ENCODE results near the gene LYZL1. TPM values are rescaled to one million over a fixed set of nuclear protein-coding genes. Genes with fewer than 3 reads are reported as not detected.

LYZL1 gene
- total RNA-seq, 5 donors from 2014 or later (not counting 1 experiment from before 2014, with no cell fraction given) = not detected

- DNase-seq = no peak
- Mint-ChIP-seq H3K27me3 (peaks cover 6 to 10% of the 10 kb centered on the region in 2 donors), H3K27ac (no peak overlapping the region), H3K4me1 (no peaks in the 10 kb centered on the region), H3K9me3 (no peaks in the 10 kb centered on the region), H3K36me3 (no peaks in the 10 kb centered on the region), H3K4me3 (no peak overlapping the region)
- Histone ChIP-seq H3K27ac (ENCODE audit: low read length) (no peak overlapping the region), H3K27me3 (replicated peaks in 1 of 2; ENCODE audit: control insufficient read depth in 2 of 2, extremely low read depth in 1 of 2, insufficient read depth in 2 of 2, low read length in 1 of 2) (peaks cover 2 to 3% of the 10 kb centered on the region in 2 experiments), H3K4me3 (ENCODE audit: control insufficient read depth in 1 of 2, extremely low read depth in 1 of 2, low read length in 1 of 2) (no peak overlapping the region), H3K9me3 (no peaks in the 10 kb centered on the region), H3K36me3 (ENCODE audit: control insufficient read depth in 2 of 2, extremely low read depth in 1 of 2, insufficient read depth in 1 of 2, low read length in 1 of 2) (no peaks in the 10 kb centered on the region), H3K4me1 (ENCODE audit: control insufficient read depth in 1 of 2, extremely low read depth in 1 of 2, insufficient read depth in 2 of 2, low read length in 2 of 2) (no peaks in the 10 kb centered on the region)
- ATAC-seq (replicated peaks in 1 of 4) = no peak
- ChIA-PET POLR2A (no interaction called here), CTCF (interaction anchor here in 1 of 2 donors (0.5 kb wide), 1 partner anchor 69 kb away, joined by 3 read pairs; no protein-coding TSS in a partner anchor)
- 74% methylated on average over 5 of the region's 7 CpGs for WGBS (ENCODE audit: insufficient coverage)
These were observed 43.9 kb upstream of the LYZL1 start for GRCh38 chr10:29244978-29245377.

DNA sequence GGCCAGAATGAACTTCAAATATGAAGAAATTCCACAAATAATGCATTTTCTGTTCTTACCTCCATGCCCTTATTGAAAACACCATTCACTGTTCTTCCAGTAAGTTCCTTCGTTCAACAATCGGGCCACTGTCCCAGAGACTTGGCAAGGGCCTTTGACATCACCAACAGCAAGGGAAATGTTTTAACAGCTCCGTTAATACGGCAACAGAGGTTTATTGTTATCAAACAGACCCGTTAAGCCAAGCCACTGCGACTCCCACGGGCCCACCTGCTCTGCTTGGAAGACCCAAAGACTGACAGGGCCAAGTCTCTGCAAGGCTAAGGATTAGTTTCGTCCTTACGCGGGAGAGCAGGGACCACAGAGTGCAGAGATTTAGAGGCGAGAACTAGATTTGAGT is 43.4 kb upstream of the LYZL1 start:
- DNase-seq (no peak), ATAC-seq (replicated peaks in 1 of 4) (no peak)
- Mint-ChIP-seq H3K27me3 (peaks cover 6 to 10% of the 10 kb centered on the region in 2 donors), H3K4me1 (no peaks in the 10 kb centered on the region), H3K27ac (no peak overlapping the region), H3K9me3 (no peaks in the 10 kb centered on the region), H3K36me3 (no peaks in the 10 kb centered on the region), H3K4me3 (no peak overlapping the region)
- peaks cover 2 to 4% of the 10 kb centered on the region in 2 experiments for H3K27me3 ChIP-seq (replicated peaks in 1 of 2; ENCODE audit: control insufficient read depth in 2 of 2, extremely low read depth in 1 of 2, insufficient read depth in 2 of 2, low read length in 1 of 2)
- ChIA-PET CTCF (interaction anchor here in 1 of 2 donors (0.5 kb wide), 1 partner anchor 69 kb away, joined by 3 read pairs; no protein-coding TSS in a partner anchor), POLR2A (no interaction called here)
- no peak overlapping the region for H3K27ac ChIP-seq (ENCODE audit: low read length)
- WGBS (ENCODE audit: insufficient coverage) = 90% methylated on average over 11 of the region's 11 CpGs
- H3K4me1 ChIP-seq (ENCODE audit: control insufficient read depth in 1 of 2, extremely low read depth in 1 of 2, insufficient read depth in 2 of 2, low read length in 2 of 2) = no peaks in the 10 kb centered on the region
- H3K36me3 ChIP-seq (ENCODE audit: control insufficient read depth in 2 of 2, extremely low read depth in 1 of 2, insufficient read depth in 1 of 2, low read length in 1 of 2) = no peaks in the 10 kb centered on the region
- H3K9me3 ChIP-seq = no peaks in the 10 kb centered on the region
- H3K4me3 ChIP-seq (ENCODE audit: control insufficient read depth in 1 of 2, extremely low read depth in 1 of 2, low read length in 1 of 2) = no peak overlapping the region

- H3K4me1 Mint-ChIP-seq = no peaks in the 10 kb centered on the region
- no peak for DNase-seq
- ChIA-PET CTCF (no interaction called here), POLR2A (no interaction called here)
- H3K4me3 ChIP-seq (ENCODE audit: control insufficient read depth in 1 of 2, extremely low read depth in 1 of 2, low read length in 1 of 2) = no peak overlapping the region
- H3K27ac Mint-ChIP-seq = no peak overlapping the region
- no peaks in the 10 kb centered on the region for H3K36me3 Mint-ChIP-seq
- H3K9me3 Mint-ChIP-seq = no peaks in the 10 kb centered on the region
- no CpG with 5 or more reads among the region's 1 CpG for WGBS (ENCODE audit: insufficient coverage)
- H3K27ac ChIP-seq (ENCODE audit: low read length) = no peak overlapping the region
- H3K9me3 ChIP-seq = no peaks in the 10 kb centered on the region
- H3K27me3 ChIP-seq (replicated peaks in 1 of 2; ENCODE audit: control insufficient read depth in 2 of 2, extremely low read depth in 1 of 2, insufficient read depth in 2 of 2, low read length in 1 of 2) = peaks cover 2 to 5% of the 10 kb centered on the region in 2 experiments
- no peak overlapping the region for H3K4me3 Mint-ChIP-seq
- peaks cover 3 to 10% of the 10 kb centered on the region in 2 donors for H3K27me3 Mint-ChIP-seq
- H3K36me3 ChIP-seq (ENCODE audit: control insufficient read depth in 2 of 2, extremely low read depth in 1 of 2, insufficient read depth in 1 of 2, low read length in 1 of 2) = no peaks in the 10 kb centered on the region
- no peak for ATAC-seq (replicated peaks in 1 of 4)
- H3K4me1 ChIP-seq (ENCODE audit: control insufficient read depth in 1 of 2, extremely low read depth in 1 of 2, insufficient read depth in 2 of 2, low read length in 2 of 2) = no peaks in the 10 kb centered on the region
These were observed 42.4 kb upstream of the LYZL1 start for GRCh38 chr10:29246449-29246848.

DNA sequence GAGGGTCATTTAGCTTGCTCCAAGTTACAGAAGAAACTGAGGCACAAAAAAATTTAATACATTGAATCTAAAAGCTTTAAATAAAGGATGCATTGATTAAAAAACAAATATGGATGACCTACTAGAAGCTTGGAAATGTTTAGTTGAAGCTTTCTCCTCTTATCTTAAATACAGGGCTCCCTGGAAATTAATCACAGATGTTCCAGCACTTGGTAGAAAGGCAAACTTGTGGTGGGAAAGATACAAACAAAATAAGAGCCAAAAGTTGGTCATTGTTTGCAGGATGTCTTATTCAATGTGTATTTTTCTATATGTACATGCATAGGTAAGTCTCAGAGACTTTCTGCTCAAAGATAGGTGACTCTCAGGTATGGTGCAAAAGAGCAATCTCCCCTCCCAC is 40.7 kb upstream of the LYZL1 start:
- H3K36me3 ChIP-seq (ENCODE audit: control insufficient read depth in 2 of 2, extremely low read depth in 1 of 2, insufficient read depth in 1 of 2, low read length in 1 of 2) = no peaks in the 10 kb centered on the region
- ChIA-PET CTCF (no interaction called here), POLR2A (no interaction called here)
- H3K9me3 Mint-ChIP-seq = no peaks in the 10 kb centered on the region
- ATAC-seq (replicated peaks in 1 of 4) = no peak
- H3K4me3 ChIP-seq (ENCODE audit: control insufficient read depth in 1 of 2, extremely low read depth in 1 of 2, low read length in 1 of 2) = no peak overlapping the region
- no peaks in the 10 kb centered on the region for H3K36me3 Mint-ChIP-seq
- no peak overlapping the region for H3K4me3 Mint-ChIP-seq
- no peak for DNase-seq
- H3K4me1 Mint-ChIP-seq = no peaks in the 10 kb centered on the region
- H3K9me3 ChIP-seq = no peaks in the 10 kb centered on the region
- H3K27me3 Mint-ChIP-seq = peaks cover 13 to 22% of the 10 kb centered on the region in 2 donors
- no peak overlapping the region for H3K27ac Mint-ChIP-seq
- peaks cover 5% of the 10 kb centered on the region in 2 experiments for H3K27me3 ChIP-seq (replicated peaks in 1 of 2; ENCODE audit: control insufficient read depth in 2 of 2, extremely low read depth in 1 of 2, insufficient read depth in 2 of 2, low read length in 1 of 2)
- H3K4me1 ChIP-seq (ENCODE audit: control insufficient read depth in 1 of 2, extremely low read depth in 1 of 2, insufficient read depth in 2 of 2, low read length in 2 of 2) = no peaks in the 10 kb centered on the region
- H3K27ac ChIP-seq (ENCODE audit: low read length) = no peak overlapping the region

DNA sequence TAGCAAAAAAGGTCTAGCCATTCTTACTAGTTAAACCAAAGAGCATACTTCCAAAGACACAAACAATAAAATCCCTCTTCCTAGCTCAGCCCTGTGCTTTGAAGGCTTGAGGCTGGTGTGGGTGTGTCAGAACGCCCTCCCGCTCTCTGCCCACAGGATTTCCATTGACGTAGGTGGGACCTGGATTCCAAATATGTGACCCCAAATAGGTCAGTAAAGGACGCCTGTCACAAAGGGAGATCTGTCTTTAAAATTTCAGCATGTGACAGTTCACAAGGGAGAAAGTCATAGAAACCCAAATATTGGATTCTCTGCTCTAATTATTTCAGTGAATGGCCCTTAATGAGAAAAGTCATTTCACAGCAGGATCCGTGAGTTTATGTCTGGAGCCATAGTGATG is 39.9 kb upstream of the LYZL1 start:
- H3K27me3 ChIP-seq (replicated peaks in 1 of 2; ENCODE audit: control insufficient read depth in 2 of 2, extremely low read depth in 1 of 2, insufficient read depth in 2 of 2, low read length in 1 of 2) = peaks cover 5% of the 10 kb centered on the region in 2 experiments
- 88% methylated on average over 4 of the region's 5 CpGs for WGBS (ENCODE audit: insufficient coverage)
- Mint-ChIP-seq H3K27ac (no peak overlapping the region), H3K27me3 (peaks cover 16 to 28% of the 10 kb centered on the region in 2 donors), H3K4me1 (no peaks in the 10 kb centered on the region), H3K9me3 (no peaks in the 10 kb centered on the region), H3K36me3 (no peaks in the 10 kb centered on the region), H3K4me3 (no peak overlapping the region)
- POLR2A ChIA-PET = interaction anchor here in 1 of 2 donors (0.6 kb wide), 1 partner anchor 164 kb away, joined by 3 read pairs; no protein-coding TSS in a partner anchor
- DNase-seq (no peak), ATAC-seq (replicated peaks in 1 of 4) (no peak)
- H3K4me3 ChIP-seq (ENCODE audit: control insufficient read depth in 1 of 2, extremely low read depth in 1 of 2, low read length in 1 of 2) = no peak overlapping the region
- no peaks in the 10 kb centered on the region for H3K36me3 ChIP-seq (ENCODE audit: control insufficient read depth in 2 of 2, extremely low read depth in 1 of 2, insufficient read depth in 1 of 2, low read length in 1 of 2)
- no peaks in the 10 kb centered on the region for H3K4me1 ChIP-seq (ENCODE audit: control insufficient read depth in 1 of 2, extremely low read depth in 1 of 2, insufficient read depth in 2 of 2, low read length in 2 of 2)
- no peaks in the 10 kb centered on the region for H3K9me3 ChIP-seq
- CTCF ChIA-PET = no interaction called here
- H3K27ac ChIP-seq (ENCODE audit: low read length) = no peak overlapping the region

GRCh38 chr10:29250066-29250465 is 38.8 kb upstream of the LYZL1 start:
- no peaks in the 10 kb centered on the region for H3K36me3 Mint-ChIP-seq
- ATAC-seq (replicated peaks in 1 of 4) (no peak), DNase-seq (no peak)
- peaks cover 5 to 11% of the 10 kb centered on the region in 2 experiments for H3K27me3 ChIP-seq (replicated peaks in 1 of 2; ENCODE audit: control insufficient read depth in 2 of 2, extremely low read depth in 1 of 2, insufficient read depth in 2 of 2, low read length in 1 of 2)
- no peaks in the 10 kb centered on the region for H3K4me1 ChIP-seq (ENCODE audit: control insufficient read depth in 1 of 2, extremely low read depth in 1 of 2, insufficient read depth in 2 of 2, low read length in 2 of 2)
- no peaks in the 10 kb centered on the region for H3K4me1 Mint-ChIP-seq
- ChIA-PET CTCF (no interaction called here), POLR2A (no interaction called here)
- no peak overlapping the region for H3K4me3 Mint-ChIP-seq
- no CpG with 5 or more reads among the region's 1 CpG for WGBS (ENCODE audit: insufficient coverage)
- peaks cover 17 to 28% of the 10 kb centered on the region in 2 donors for H3K27me3 Mint-ChIP-seq
- no peaks in the 10 kb centered on the region for H3K9me3 ChIP-seq
- no peak overlapping the region for H3K27ac ChIP-seq (ENCODE audit: low read length)
- no peak overlapping the region for H3K4me3 ChIP-seq (ENCODE audit: control insufficient read depth in 1 of 2, extremely low read depth in 1 of 2, low read length in 1 of 2)
- H3K36me3 ChIP-seq (ENCODE audit: control insufficient read depth in 2 of 2, extremely low read depth in 1 of 2, insufficient read depth in 1 of 2, low read length in 1 of 2) = no peaks in the 10 kb centered on the region
- no peak overlapping the region for H3K27ac Mint-ChIP-seq
- no peaks in the 10 kb centered on the region for H3K9me3 Mint-ChIP-seq
